Right lobe of liver (tissue), 4 donors: Measurements from ENCODE around the gene ZSCAN2.

Experiments
- CTCF ChIP-seq, 4 donors: fragments of 200-600 bp in 3 of 4; fragments of 450-650 bp in 1 of 4; IDR thresholded peaks; one replicate each; pipeline versions ENCODE4 v1.5.1 to v1.8.0; 2016 to 2022; ENCODE audit warnings: antibody characterized with exemption in 4 of 4, mild to moderate bottlenecking in 2 of 4
- POLR2A ChIP-seq: fragments of 450-650 bp; IDR thresholded peaks from one replicate; pipeline ENCODE4 v1.6.1; 2017; ENCODE audit warnings: antibody characterized with exemption, mild to moderate bottlenecking
- donor health status: DM: no; HTN: no; CAD: no.
- donor health status: DM: no; HTN: no; CAD: no.
- donor health status: DM: no; HTN: yes; CAD: no.

GRCh38 chr15:84661001-84661400, 60.2 kb downstream of the ZSCAN2 start:
- TF ChIP-seq POLR2A (no peak), CTCF (IDR thresholded peaks at IDR 0.05) (no peak)
